IPS-18c (cell line): ENCODE measurements around the gene SNTG2.
A peak's percentile ranks its signal among the peaks of the same experiment; 100 is the strongest.
"Not testable (repeated sequence)": the region's sequence is repeated elsewhere in the genome, so short reads cannot be mapped to it uniquely, and the experiment has no call there.

Experiments used
- H3K4me3 ChIP-seq: 2 replicates; pipeline ENCODE4 v1.7.0; 2013; ENCODE audit warnings: low read depth, mild to moderate bottlenecking, low read length, moderate library complexity; ENCODE audit not compliant: insufficient read depth
- H3K9me3 ChIP-seq: one replicate; pipeline ENCODE4 v1.6.1; 2013; ENCODE audit warnings: mild to moderate bottlenecking, low read length, moderate library complexity; ENCODE audit not compliant: control insufficient read depth, insufficient read depth

The SNTG2 gene

GRCh38 chr2:950080-950966 is at the start of gene SNTG2:
TSS of gene SNTG2 (plus strand) at chr2:950849. CDS start at chr2:950997, 148 bp downstream.
- H3K4me3 ChIP-seq, result peak within 1 kb of the TSS; percentile 63
- H3K9me3 ChIP-seq, result no peaks in the 10 kb centered on the region

- Histone ChIP-seq H3K9me3 (no peaks in the 10 kb centered on the region), H3K4me3 (no peak overlapping the region)
Observed at GRCh38 chr2:902584-902983, 48.1 kb upstream of the SNTG2 start.

DNA sequence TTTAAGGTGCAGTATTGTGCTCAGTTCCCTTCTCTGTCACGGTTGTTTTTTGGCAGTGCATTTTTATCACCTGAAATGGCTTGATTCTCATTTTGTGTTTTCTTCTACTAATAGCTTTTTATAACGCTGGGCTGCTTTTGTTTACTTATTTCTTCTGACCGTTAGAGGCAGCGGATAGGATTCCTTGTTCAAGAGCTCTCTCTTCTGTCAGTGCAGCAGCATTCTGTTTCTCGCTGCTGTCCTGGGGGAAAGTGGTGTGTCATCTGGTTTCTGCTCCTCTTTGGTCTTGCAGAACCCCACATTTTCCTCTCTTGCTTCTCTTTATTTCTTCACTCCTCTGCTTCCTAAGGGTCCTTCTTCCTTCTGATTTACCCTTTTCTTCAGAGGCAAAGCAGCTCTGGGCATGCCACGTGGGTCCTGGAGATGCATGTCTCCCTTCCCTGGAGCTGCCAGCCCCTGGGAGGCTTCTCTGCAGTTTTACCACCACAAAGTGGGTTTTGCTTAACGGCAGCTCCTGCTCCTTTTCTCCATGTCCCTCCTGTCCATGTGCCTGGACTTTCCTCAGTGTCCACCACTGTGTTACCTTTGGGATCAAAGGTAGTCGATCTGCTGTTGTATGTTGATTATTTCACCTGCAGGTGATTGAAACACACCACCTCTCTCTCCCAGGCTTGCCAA is 47.3 kb upstream of the SNTG2 start:
- Histone ChIP-seq H3K4me3 (no peak overlapping the region), H3K9me3 (no peaks in the 10 kb centered on the region)

- H3K4me3 ChIP-seq, result no peak overlapping the region
- H3K9me3 ChIP-seq, result no peaks in the 10 kb centered on the region
Observed at GRCh38 chr2:904246-905024, 46.2 kb upstream of the SNTG2 start.

DNA sequence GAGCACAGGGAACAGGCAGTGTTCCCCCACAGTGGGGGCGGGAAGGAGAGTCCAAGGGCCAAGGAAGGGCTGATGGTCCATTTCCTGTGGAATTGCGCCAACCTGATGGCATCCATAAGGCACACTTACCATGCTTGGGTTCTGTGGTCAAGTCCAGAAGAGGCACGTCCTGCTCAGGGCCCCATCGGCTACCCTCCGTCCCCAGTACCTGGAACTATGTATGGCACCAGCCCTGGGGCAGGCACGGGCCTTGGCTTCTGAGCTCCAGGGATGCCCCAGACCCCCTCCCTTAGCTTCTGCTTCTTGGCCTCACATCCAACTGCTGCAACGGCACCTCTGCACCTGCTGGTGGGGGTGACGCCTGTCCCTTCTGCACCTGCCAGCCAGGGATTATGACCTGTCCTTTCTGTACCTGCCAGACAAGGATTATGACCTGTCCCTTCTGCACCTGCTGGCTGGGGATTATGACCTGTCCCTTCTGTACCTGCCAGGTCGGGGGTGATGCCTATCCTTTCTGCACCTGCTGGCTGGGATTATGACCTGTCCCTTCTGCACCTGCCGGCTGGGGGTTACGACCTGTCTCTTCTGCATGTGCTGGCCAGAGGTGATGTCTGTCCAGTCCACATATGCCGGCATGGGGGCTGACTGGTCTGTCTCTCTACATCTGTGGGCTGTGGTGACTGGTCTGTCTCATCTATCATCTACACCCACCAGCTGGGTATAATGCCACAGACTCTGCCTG is 45.4 kb upstream of the SNTG2 start:
- H3K9me3 ChIP-seq, result no peaks in the 10 kb centered on the region

DNA sequence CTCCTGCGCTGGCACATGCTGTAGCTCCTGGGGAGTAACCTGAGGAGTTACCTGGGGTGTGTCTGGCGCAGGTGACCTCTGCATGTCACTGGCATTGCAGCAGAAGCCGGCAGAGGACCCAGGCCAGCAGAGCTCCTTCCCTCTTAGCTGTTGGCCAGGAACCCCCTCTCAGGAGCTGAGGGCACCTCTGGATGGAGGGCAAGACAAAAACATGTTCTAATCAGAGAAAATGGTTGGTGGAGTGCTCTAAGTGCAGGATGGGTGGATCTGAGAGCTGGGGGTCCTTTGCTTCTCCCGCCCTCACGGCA is 44.9 kb upstream of the SNTG2 start:
- Histone ChIP-seq H3K4me3 (no peak overlapping the region), H3K9me3 (no peaks in the 10 kb centered on the region)

More for the DNA sequence above, 45.4 kb upstream of the SNTG2 start:
- no peak overlapping the region for H3K4me3 ChIP-seq

DNA sequence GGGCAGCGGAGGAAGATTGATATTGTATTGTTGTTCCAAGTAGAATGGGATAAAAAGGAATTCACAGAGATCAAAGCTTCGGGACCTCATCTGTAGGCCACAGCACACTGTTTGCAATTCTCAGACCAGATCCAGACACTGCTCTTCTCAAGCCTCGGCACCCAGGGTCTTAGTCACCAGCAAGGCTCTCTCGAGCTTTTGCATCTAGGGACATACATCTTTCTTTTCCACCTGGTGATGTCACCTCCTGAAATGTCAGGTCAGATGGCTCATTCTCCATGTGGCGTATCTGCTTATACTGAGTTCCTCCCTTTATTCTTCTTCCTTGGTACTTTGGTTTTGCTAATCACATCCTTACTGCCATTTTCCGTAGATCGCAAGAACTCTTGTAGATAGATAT is 42.9 kb upstream of the SNTG2 start:
- Histone ChIP-seq H3K4me3 (no peak overlapping the region), H3K9me3 (no peaks in the 10 kb centered on the region)

- no peaks in the 10 kb centered on the region for H3K9me3 ChIP-seq
- no peak overlapping the region for H3K4me3 ChIP-seq
Observed at GRCh38 chr2:908568-908967, 42.1 kb upstream of the SNTG2 start.

- H3K9me3 ChIP-seq, H3K4me3 ChIP-seq: not testable (repeated sequence)
Observed at GRCh38 chr2:909764-910379, 40.8 kb upstream of the SNTG2 start.

GRCh38 chr2:910698-911097 is 40.0 kb upstream of the SNTG2 start:
- Histone ChIP-seq H3K9me3 (no peaks in the 10 kb centered on the region), H3K4me3 (no peak overlapping the region)

DNA sequence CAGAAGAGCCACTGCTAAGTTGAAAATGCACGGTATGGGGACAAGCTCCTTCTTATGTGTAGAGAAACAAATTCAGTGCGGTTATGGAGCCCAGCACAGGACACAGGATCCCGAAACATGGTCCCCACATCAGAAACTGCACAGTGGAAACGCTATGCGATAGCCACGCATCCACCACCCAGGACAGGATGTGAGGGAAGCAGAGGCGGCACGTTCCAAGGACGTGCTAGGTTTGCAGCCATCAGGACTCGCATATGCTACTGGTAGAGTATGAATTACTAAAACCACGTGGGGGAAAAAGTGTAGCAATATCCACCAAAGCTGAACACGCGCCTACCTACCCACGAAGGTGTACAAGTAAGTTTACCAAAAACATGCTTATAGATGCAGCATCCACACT is 34.7 kb upstream of the SNTG2 start:
- H3K4me3 ChIP-seq, result no peak overlapping the region
- H3K9me3 ChIP-seq, result no peaks in the 10 kb centered on the region

DNA sequence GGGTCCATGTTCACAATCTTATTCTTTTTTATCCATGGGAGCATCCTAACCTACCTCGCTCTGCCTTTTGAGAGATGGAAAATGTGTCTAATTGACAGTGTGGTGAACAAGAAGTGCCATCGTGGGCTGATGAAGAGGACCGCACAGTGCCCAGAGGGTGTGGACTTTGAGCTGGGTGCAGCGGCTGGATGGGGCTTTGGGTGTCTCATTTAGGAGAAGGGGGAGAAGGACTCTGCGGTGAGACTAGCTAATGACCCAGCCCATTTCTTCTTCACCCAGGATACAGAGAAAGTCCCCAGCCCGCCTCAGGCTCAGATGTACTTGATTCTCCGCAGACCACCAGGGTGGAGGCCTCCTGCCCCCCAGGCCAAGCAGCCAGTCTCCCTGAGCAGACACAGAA is 33.7 kb upstream of the SNTG2 start:
- Histone ChIP-seq H3K4me3 (no peak overlapping the region), H3K9me3 (no peaks in the 10 kb centered on the region)

GRCh38 chr2:919672-920071 is 31.0 kb upstream of the SNTG2 start:
- no peak overlapping the region for H3K4me3 ChIP-seq
- no peaks in the 10 kb centered on the region for H3K9me3 ChIP-seq

DNA sequence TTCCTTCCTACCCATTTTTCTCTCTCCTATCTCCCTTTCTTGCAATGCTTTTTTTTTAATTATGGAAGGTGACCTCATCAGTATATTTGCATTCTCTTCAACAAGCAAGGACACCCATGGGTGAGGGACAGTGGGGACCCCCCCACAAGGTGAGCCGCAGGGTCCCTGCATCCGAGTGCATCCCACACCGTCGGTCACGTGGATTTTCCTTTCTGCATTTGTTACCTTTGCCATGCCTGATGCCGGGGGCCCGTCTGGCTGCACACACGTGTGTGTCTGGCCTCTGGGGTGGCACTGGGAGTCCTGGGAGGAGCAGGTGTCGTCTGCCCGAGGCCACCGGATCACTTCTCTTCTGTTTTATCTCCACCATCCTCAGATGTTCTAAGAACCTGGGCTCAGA is 30.1 kb upstream of the SNTG2 start:
- H3K9me3 ChIP-seq, result no peaks in the 10 kb centered on the region
- H3K4me3 ChIP-seq, result no peak overlapping the region

DNA sequence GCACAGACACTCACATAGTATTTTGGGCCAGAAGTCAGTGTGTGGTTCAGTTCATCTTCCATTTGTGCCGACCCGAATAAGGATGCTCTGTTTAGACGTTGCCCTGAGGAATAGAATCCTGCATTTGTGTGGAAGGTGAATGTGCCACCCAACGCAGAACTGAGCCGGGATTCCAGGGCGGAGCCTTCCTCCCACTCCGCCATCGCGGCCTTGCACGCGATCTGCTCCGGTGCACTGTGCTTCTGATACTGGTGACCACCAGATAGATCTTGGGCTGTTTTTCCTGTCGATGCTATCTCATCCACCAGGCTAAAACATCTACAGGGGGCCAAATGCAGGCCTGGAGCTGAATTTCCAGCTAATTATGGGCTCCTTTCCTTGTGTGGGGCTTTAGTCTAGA is 29.6 kb upstream of the SNTG2 start:
- Histone ChIP-seq H3K9me3 (no peaks in the 10 kb centered on the region), H3K4me3 (no peak overlapping the region)

DNA sequence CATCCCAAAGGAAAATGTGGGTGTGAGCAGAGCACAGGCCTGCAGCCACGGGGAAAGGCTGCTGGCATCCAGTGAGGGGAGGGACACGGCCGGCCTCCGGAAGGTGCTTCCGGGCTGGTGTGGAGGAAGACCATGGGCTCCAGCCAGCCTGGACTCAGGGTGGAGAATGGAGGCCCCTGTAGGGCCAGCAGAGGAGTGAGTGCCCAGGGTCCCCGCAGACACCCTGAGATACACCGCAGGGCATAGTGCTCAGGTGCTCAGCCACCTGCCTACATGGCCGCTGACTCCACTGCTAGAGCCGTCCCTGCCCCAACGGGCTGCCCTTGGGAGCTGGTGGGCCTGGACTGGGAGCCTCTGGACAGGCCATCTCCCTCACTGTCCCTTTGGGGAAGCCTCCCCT is 28.5 kb upstream of the SNTG2 start:
- Histone ChIP-seq H3K4me3 (no peak overlapping the region), H3K9me3 (no peaks in the 10 kb centered on the region)
